Measurements from ENCODE around the gene GDE1.

GRCh38 chr16:19486750-19487325 lies 35.1 kb downstream of the GDE1 start:
- TF ChIP-seq REST (IDR thresholded peaks at IDR 0.05; ENCODE audit: insufficient replicate concordance, low read depth), result no peak
- TF ChIP-seq CTCF (IDR thresholded peaks at IDR 0.05; ENCODE audit: insufficient read depth, low read length), result no peak
- TF ChIP-seq POLR2AphosphoS5 (IDR thresholded peaks at IDR 0.05; ENCODE audit: low read depth), result no peak
- no peak for TF ChIP-seq SPI1 (IDR thresholded peaks at IDR 0.05; ENCODE audit: borderline replicate concordance, low read depth)
